Amniotic epithelial cell (primary cell): ENCODE measurements around the gene MMP20.
A peak's percentile ranks its signal among the peaks of the same experiment; 100 is the strongest.
"Not testable (repeated sequence)": the region's sequence is repeated elsewhere in the genome, so short reads cannot be mapped to it uniquely, and the experiment has no call there.

Experiments
- DNase-seq: peaks from one replicate; pipeline ENCODE4 v3.0.0-alpha.2; 2010; ENCODE audit warnings: low read depth

Gene MMP20, protein sequence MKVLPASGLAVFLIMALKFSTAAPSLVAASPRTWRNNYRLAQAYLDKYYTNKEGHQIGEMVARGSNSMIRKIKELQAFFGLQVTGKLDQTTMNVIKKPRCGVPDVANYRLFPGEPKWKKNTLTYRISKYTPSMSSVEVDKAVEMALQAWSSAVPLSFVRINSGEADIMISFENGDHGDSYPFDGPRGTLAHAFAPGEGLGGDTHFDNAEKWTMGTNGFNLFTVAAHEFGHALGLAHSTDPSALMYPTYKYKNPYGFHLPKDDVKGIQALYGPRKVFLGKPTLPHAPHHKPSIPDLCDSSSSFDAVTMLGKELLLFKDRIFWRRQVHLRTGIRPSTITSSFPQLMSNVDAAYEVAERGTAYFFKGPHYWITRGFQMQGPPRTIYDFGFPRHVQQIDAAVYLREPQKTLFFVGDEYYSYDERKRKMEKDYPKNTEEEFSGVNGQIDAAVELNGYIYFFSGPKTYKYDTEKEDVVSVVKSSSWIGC

DNA sequence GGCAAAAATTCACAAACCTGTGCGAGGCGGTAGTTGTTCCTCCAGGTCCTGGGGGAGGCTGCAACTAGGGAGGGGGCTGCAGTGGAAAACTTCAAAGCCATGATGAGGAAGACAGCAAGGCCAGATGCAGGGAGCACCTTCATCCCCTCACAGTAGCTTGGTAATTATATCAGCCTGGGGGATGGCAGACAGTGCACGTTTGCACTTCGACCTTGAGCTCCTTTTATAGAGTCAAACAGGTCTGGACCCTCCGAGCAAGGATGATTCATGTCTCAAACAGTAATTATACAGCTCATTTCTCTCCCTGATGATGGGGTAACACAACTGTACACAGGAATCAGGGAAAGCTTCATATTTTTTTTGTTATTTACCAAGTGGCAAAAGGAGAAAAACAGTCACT, at the start of gene MMP20:
TSS of gene MMP20 (minus strand) at position 156 of the 400 bp plus-strand sequence. CDS start at position 143, 13 bp downstream.
- no peak for DNase-seq

DNA sequence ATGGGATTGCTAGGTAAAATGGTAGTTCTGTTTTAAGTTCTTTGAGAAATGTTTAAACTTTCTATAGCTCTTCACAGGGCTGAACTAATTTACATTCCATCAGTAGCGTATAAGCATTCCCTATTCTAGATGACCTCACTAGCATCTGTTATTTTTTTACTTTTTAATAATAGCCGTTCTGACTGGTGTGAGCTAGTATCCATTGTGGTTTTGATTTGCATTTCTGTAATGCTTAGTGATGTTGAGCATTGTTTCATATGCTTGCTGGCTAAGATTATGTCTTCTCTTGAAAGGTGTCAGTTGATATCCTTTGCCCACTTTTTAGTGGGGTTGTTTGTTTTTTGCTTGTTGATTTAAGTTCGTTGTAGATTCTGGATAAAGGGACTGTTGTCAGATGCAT, 44.5 kb upstream of the MMP20 start:
- no peak for DNase-seq

GRCh38 chr11:102666331-102666957, 41.3 kb upstream of the MMP20 start:
- DNase-seq = peak; percentile 43

GRCh38 chr11:102664001-102664752, 39.0 kb upstream of the MMP20 start:
- no peak for DNase-seq

GRCh38 chr11:102662607-102663006, 37.5 kb upstream of the MMP20 start:
- DNase-seq = no peak

DNA sequence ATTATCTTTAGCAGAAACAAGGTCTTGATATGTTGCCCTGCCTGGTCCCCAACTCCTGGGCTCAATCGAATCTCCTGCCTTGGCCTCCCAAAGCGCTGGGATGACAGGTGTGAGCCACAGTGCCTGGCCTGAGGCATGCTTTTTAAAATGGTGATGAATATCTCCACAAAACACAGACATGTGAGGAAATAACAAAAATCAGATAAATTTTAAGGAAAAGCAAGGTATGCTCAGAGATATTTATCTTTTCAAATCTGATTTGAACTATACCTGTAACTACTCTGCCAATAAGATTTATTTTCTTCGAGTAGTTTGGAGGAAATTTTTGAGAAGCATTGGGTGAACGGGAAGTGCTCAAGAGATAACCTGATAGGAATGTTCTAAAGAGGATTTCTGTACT, 35.9 kb upstream of the MMP20 start:
- no peak for DNase-seq

DNA sequence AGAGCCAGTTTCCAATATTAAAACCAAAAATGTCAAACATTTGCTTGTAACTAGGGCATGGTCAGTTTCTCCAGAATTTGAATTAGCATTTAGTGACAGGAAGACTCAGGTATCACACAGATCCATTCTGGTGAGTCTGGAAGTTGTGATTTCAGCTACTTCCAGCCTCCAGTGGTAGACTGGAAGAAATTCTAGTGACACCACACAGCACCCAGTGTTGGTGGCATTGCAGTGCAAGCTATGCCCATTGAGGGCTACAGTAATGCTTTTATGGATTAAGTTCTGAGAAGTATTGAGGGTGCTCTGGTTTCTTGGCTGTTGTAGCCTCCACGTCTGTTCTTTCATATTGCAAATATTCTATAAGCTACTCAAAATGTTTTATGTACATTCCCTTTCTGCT, 31.4 kb upstream of the MMP20 start:
- DNase-seq = no peak

GRCh38 chr11:102655547-102655946, 30.4 kb upstream of the MMP20 start:
- no peak for DNase-seq

- no peak for DNase-seq
Measured at GRCh38 chr11:102654761-102655160, 29.6 kb upstream of the MMP20 start.

DNA sequence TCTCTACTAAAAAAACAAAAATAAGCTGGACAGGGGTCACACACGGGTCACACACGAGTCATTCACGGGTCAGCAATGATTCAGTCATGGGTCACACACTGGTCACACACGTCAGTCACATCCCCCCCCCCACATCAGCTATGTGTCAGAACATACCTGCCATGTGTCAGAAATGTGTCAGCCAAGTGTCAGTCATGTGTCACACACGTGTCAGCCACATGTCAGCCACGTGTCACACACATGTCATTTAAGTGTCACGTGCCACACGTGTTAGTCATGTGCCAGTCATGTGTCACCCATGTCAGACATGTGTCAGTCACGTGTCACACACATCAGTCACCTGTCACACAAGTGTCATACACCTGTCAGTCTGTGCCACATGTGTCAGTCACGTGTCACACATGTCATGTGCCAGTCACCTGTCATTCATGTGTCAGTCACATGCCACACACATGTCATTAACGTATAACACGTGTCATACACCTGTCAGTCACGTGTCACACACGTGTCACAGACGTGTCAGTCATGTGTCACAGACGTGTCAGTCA, 28.7 kb upstream of the MMP20 start:
- peak; percentile 8 for DNase-seq

GRCh38 chr11:102647430-102647829, 22.3 kb upstream of the MMP20 start:
- DNase-seq = no peak

- DNase-seq = no peak
Measured at GRCh38 chr11:102643941-102644340, 18.8 kb upstream of the MMP20 start.

GRCh38 chr11:102640946-102641345, 15.8 kb upstream of the MMP20 start:
- DNase-seq = no peak

DNA sequence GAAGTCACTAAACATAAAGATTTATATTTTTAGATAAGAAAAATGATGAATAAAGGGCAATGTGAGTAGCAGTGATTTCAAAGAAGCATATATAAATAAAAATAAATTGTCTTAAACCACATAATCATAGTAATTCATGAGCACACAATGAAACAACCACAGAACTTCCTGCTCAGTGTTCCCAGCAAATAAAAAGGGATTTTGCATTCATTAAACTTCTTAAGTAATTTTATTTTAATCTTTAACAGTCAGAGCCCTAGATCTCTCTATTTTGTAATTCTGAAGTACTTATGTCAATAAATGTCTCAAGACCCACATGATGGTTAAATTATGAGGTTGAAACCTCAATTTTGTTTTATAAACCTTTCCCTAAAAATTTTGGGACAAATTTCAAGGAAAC, 14.5 kb upstream of the MMP20 start:
- DNase-seq = no peak

DNA sequence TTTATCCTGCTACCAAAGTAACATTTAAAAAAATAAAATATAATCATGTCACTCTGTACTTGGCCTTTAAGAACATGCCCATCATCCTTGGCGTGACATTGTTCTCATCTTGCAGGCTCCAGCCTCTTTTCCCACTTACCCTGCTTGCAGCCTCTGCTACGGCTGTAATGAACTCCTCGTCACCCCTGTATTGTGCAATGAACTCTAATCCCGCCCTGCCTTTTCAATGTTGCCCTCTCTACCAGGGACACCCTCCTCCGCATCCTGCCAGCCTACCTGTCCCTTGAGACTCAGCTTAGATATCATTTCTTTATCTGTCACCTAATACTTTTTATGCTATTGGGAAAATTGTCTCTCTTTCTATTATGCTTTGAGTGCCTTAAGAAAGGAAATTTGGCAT, 12.6 kb upstream of the MMP20 start:
- peak; percentile 15 for DNase-seq

DNA sequence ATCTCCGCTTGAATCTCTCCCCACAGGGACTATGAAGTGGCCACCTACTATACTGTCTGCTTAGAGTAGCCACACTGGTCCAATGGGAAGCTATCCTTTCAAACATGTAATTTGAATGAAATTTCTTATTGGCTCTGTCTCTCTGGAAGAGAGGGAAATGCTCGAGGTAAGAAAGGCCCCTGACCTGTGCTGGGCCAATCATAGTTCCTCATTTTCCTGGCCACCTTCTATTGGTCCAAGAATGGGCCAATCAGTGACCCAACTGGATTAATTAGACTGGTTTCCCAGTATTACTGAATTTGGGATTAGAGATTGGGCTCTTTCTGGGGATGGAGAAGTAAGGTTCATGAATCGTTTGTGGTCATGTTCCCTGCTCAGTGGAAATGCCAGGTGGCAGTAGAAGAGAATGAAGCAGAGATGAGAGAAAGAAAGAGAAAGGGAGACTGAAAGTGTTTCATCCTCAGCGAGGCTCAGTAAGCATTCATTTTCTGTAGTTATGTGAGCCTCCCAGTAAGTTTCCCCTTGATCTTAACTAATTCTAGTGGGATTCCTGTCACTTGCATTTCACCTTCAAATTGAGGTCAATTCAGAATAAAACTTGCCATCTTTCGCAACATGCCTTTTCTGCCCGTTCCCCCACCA, 8.4 kb upstream of the MMP20 start:
- DNase-seq = no peak

DNA sequence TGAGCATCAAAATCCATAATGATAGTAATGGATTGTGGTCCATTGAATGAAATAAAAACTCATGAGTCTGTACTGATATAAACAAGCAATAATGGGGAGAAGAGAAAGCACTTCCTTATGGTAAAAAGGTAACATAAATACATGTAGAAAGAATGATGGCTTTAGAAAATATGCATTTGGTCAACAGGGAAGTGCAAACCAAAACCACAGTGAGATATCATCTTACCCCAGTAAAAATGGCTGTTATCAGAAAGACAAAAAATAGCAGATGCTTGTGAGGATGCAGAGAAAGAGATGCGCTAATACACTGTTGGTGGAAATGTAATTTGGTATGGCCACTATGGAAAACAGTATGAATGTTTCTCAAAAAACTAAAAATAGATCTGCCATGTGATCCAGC, 6.9 kb upstream of the MMP20 start:
- DNase-seq = no peak

GRCh38 chr11:102630598-102631448, 5.7 kb upstream of the MMP20 start:
- no peak for DNase-seq

GRCh38 chr11:102629908-102630307, 4.8 kb upstream of the MMP20 start:
- DNase-seq = not testable (repeated sequence)

GRCh38 chr11:102626676-102627075, 1.5 kb upstream of the MMP20 start:
- DNase-seq = peak; percentile 41

DNA sequence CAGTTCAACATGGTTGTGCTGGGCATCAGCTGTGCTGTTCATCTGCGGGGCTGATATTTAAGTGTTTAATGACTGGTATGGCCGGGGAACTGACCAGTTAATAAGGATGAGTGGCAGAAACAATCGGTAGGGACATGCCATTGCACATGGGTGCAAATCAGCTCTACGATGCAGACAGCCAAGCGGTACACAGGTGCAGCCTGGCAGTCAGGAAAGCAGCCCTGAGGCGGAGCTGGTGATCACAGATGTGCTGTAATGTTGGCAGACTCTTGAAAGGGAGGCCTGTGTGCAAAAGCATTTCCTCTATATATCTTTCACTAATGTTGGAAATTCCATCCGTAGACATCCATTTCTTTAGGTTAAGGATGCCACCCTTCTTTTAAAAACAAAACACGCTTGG, 1.1 kb downstream of the MMP20 start:
- DNase-seq = no peak
